Activated T-cell treated with anti-CD3 and anti-CD28 coated beads, Interleukin-2, amount 50 U/mL, for 72 hours (primary cell): ENCODE results near the gene HIGD1A. TPM values are rescaled to one million over a fixed set of nuclear protein-coding genes. Genes with fewer than 3 reads are reported as not detected.

Experiments used
- ATAC-seq, 2 donors: fragments of 150-1000 bp; cut with Tn5 transposase; replicated peaks in 1 of 2; 2 replicates each; pipeline ENCODE4 v1.10.0; 2021; ENCODE audit warnings: moderate library complexity in 2 of 2, mild to moderate bottlenecking in 1 of 2
- DNase-seq, 2 donors: peaks; one replicate each; pipeline ENCODE4 v3.0.0; 2021 to 2022; ENCODE audit warnings: mixed read lengths in 1 of 2
- H3K27ac Mint-ChIP-seq: one replicate; pipeline ENCODE4 v1.8.0; 2022; ENCODE audit warnings: mild to moderate bottlenecking, moderate library complexity, mixed read lengths
- H3K27me3 Mint-ChIP-seq: one replicate; pipeline ENCODE4 v1.8.0; 2022; ENCODE audit warnings: low read depth, mixed read lengths
- H3K36me3 Mint-ChIP-seq, 2 donors: one replicate each; pipeline ENCODE4 v1.8.0; 2022; ENCODE audit warnings: mixed read lengths in 2 of 2, mild to moderate bottlenecking in 1 of 2; ENCODE audit not compliant: insufficient read depth in 2 of 2
- H3K4me1 Mint-ChIP-seq: one replicate; pipeline ENCODE4 v1.8.0; 2022; ENCODE audit warnings: low read depth, mixed read lengths
- H3K4me3 Mint-ChIP-seq, 2 donors: one replicate each; pipeline ENCODE4 v1.8.0; 2022; ENCODE audit warnings: mild to moderate bottlenecking in 2 of 2, mixed read lengths in 2 of 2, moderate library complexity in 2 of 2
- H3K9me3 Mint-ChIP-seq, 2 donors: one replicate each; pipeline ENCODE4 v1.8.0; 2022; ENCODE audit warnings: mixed read lengths in 2 of 2
- total RNA-seq, 2 donors: library from RNA; stranded (reverse); gene quantifications; one replicate each; pipeline ENCODE4 v1.2.3, GENCODE V29; 2022

HIGD1A gene
- total RNA-seq, 2 donors from 2014 or later = 54.0 to 63.8 TPM

GRCh38 chr3:42773409-42773751, 30.9 kb downstream of the HIGD1A start:
- ATAC-seq (peak; percentile 4 to 8), DNase-seq (no peak)
- peaks cover 0 to 2% of the 10 kb centered on the region in 2 donors for H3K9me3 Mint-ChIP-seq
- no peaks in the 10 kb centered on the region for H3K27me3 Mint-ChIP-seq
- H3K36me3 Mint-ChIP-seq = peaks cover 0 to 2% of the 10 kb centered on the region in 2 donors
- peak overlapping the region; percentile 95 for H3K27ac Mint-ChIP-seq
- peaks cover 12% of the 10 kb centered on the region for H3K4me1 Mint-ChIP-seq
- peak overlapping the region; percentile 91 to 99 for H3K4me3 Mint-ChIP-seq

GRCh38 chr3:42772670-42773408, 31.5 kb downstream of the HIGD1A start, which contains the start of gene CCDC13:
Gene CCDC13, minus strand, starts transcription at chr3:42773253. Its CDS starts 14,908 bp downstream, at chr3:42758345.
- Mint-ChIP-seq H3K36me3 (peaks cover 0 to 2% of the 10 kb centered on the region in 2 donors), H3K9me3 (peaks cover 0 to 2% of the 10 kb centered on the region in 2 donors), H3K27ac (peak within 1 kb of the TSS; percentile 95), H3K27me3 (no peaks in the 10 kb centered on the region), H3K4me1 (peaks cover 12% of the 10 kb centered on the region), H3K4me3 (peak within 1 kb of the TSS; percentile 91 to 99)
- DNase-seq = peak; percentile 94
- peak; percentile 97 to 99 for ATAC-seq

DNA sequence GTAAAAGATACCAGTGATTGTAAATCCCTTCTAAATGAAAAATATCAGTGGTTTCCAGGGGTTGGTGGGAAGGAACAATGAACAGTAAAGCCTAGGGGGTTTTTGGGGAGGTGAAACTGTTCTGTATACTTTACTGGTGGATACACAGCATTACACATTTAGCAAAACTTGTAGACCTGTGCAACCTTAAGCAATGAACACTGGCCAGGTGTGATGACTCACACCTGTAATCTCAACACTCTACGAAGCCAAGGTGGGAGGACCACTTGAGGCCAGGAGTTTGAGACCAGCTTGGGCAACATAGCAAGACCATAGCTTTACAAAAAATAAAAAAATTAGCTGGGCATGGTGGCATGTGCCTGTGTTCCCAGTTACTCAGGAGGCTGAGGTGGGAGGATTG, 33.0 kb downstream of the HIGD1A start:
- peak overlapping the region in 1 of 2 donors; percentile 43 for H3K4me3 Mint-ChIP-seq
- H3K36me3 Mint-ChIP-seq = peaks cover 0 to 2% of the 10 kb centered on the region in 2 donors
- H3K27ac Mint-ChIP-seq = no peak overlapping the region
- DNase-seq (no peak), ATAC-seq (no peak)
- peaks cover 12% of the 10 kb centered on the region for H3K4me1 Mint-ChIP-seq
- peaks cover 0 to 2% of the 10 kb centered on the region in 2 donors for H3K9me3 Mint-ChIP-seq
- no peaks in the 10 kb centered on the region for H3K27me3 Mint-ChIP-seq

GRCh38 chr3:42769477-42770131, 34.7 kb downstream of the HIGD1A start:
- no peak for ATAC-seq
- DNase-seq = no peak
- Mint-ChIP-seq H3K4me1 (peaks cover 12% of the 10 kb centered on the region), H3K27ac (no peak overlapping the region), H3K36me3 (peaks cover 0 to 2% of the 10 kb centered on the region in 2 donors), H3K9me3 (peaks cover 0 to 2% of the 10 kb centered on the region in 2 donors), H3K4me3 (no peak overlapping the region), H3K27me3 (no peaks in the 10 kb centered on the region)

DNA sequence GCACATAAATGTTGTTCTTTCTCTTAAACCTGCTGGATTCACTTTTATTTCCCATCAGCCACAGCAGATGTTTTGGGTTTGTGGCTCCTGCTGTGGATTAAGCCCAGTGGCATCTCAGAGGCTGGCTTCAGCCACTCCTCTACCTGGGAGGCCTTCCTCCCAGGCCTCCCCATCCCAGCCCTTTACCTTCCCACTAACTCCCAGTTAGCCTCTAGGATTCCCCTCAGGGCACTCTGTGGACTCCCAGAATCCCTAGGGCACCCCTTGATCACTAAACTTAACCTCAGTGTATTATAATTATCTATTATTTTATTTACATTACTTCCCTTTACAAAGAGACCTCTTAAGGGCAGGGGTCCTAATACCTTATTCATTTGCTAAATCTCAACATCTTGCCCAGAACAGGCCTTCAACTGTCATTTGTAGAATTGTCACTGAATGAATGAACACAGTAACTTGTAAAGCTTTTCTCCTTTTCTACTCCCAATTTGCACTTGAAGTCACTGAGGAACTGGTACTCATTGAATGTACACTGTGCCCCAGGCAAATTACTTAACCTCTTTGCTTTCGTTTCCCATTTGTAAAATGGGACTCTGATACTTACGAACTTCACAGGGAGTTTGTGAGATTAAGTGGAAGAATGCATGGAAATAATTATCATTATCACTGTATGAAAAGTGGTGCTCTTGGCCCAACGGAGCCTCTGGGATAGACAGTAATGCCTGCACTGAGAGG, 39.6 kb downstream of the HIGD1A start:
- Mint-ChIP-seq H3K27ac (no peak overlapping the region), H3K36me3 (no peaks in the 10 kb centered on the region)

GRCh38 chr3:42764115-42764514, 40.2 kb downstream of the HIGD1A start:
- Mint-ChIP-seq H3K27me3 (no peaks in the 10 kb centered on the region), H3K9me3 (no peaks in the 10 kb centered on the region), H3K27ac (no peak overlapping the region), H3K4me1 (no peaks in the 10 kb centered on the region), H3K4me3 (no peak overlapping the region), H3K36me3 (no peaks in the 10 kb centered on the region)
- ATAC-seq (no peak), DNase-seq (no peak)

More for the DNA sequence above, 39.6 kb downstream of the HIGD1A start:
- Mint-ChIP-seq H3K4me3 (no peak overlapping the region), H3K4me1 (no peaks in the 10 kb centered on the region), H3K9me3 (no peaks in the 10 kb centered on the region), H3K27me3 (no peaks in the 10 kb centered on the region)
- DNase-seq (no peak), ATAC-seq (no peak)

DNA sequence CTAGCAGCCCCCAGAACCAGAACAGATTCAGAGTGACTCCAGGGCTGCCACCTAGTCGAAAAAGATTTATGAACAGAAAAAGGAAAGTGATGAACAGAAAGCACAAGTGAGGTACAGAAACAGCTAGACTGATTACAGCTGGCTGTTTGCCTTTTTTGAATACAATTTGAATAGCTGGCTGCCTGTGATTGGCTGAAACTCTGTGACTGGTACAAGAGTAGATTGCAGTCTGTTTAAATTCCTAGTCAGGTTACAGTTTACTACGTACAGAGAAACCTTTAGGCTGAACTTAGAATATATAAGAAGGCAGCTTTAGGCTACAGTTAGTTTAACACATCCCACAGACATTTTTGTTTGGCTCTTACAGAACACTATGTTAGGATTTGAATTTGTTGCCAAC, 41.3 kb downstream of the HIGD1A start:
- no peaks in the 10 kb centered on the region for H3K36me3 Mint-ChIP-seq
- H3K9me3 Mint-ChIP-seq = no peaks in the 10 kb centered on the region
- peaks cover 9% of the 10 kb centered on the region for H3K27me3 Mint-ChIP-seq
- H3K4me1 Mint-ChIP-seq = no peaks in the 10 kb centered on the region
- ATAC-seq (peak in 1 of 2 donors; percentile 56), DNase-seq (no peak)
- H3K4me3 Mint-ChIP-seq = no peak overlapping the region
- peak overlapping the region; percentile 52 for H3K27ac Mint-ChIP-seq

GRCh38 chr3:42762046-42762724, 42.1 kb downstream of the HIGD1A start:
- Mint-ChIP-seq H3K4me1 (no peaks in the 10 kb centered on the region), H3K4me3 (no peak overlapping the region), H3K27me3 (peaks cover 9% of the 10 kb centered on the region), H3K27ac (peak overlapping the region; percentile 52), H3K36me3 (no peaks in the 10 kb centered on the region), H3K9me3 (no peaks in the 10 kb centered on the region)
- no peak for DNase-seq
- no peak for ATAC-seq

DNA sequence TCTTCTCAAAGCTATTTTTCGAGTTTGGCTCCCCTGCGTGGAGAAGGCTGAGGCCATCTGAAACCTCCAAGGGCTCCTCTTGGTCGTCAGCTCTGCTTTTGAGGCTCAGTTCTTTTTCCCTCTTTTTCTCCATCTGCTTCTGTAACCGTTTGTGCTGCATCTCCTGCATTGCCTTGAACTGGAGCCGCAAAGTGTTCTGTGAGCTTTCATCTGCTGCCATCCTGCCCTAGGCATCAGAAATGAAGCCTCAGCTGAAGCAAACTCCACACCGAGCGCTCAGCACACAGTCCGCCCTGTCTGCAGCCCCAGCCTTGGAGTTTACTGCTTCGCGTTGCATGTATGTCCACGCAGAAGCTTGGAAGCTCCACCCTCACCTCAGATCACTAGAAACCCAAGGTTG, 46.2 kb downstream of the HIGD1A start:
- H3K36me3 Mint-ChIP-seq = no peaks in the 10 kb centered on the region
- peaks cover 9% of the 10 kb centered on the region for H3K27me3 Mint-ChIP-seq
- no peaks in the 10 kb centered on the region for H3K9me3 Mint-ChIP-seq
- H3K27ac Mint-ChIP-seq = no peak overlapping the region
- H3K4me3 Mint-ChIP-seq = no peak overlapping the region
- no peaks in the 10 kb centered on the region for H3K4me1 Mint-ChIP-seq
- ATAC-seq (no peak), DNase-seq (no peak)

DNA sequence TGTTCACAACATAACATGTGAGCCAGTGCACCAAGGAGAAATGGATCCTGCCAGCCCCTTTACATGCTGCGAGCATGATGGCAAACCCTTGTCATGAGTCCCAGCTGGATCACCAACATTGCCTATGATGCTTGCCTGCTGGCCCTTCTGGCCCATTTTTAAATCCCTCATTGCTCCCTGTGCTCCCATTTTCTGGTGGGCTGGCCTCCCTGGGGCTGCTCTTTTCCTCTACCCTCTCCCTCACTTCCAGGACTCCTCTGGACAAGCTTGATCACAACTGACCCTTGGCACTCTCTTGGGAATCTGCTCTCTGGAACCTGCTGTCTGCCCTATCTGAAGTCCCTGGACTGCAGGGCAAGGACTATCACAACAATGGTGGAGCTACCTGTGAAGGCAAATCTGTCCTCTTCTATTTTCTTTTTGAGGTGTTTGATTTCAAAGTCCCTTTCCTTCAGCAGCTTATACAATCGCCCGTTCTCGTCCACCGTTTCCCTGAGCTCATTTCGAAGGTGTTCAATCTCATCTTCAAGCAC, 47.5 kb downstream of the HIGD1A start:
- DNase-seq (no peak), ATAC-seq (no peak)
- peaks cover 9% of the 10 kb centered on the region for H3K27me3 Mint-ChIP-seq
- no peak overlapping the region for H3K4me3 Mint-ChIP-seq
- no peak overlapping the region for H3K27ac Mint-ChIP-seq
- no peaks in the 10 kb centered on the region for H3K9me3 Mint-ChIP-seq
- no peaks in the 10 kb centered on the region for H3K4me1 Mint-ChIP-seq
- H3K36me3 Mint-ChIP-seq = no peaks in the 10 kb centered on the region

DNA sequence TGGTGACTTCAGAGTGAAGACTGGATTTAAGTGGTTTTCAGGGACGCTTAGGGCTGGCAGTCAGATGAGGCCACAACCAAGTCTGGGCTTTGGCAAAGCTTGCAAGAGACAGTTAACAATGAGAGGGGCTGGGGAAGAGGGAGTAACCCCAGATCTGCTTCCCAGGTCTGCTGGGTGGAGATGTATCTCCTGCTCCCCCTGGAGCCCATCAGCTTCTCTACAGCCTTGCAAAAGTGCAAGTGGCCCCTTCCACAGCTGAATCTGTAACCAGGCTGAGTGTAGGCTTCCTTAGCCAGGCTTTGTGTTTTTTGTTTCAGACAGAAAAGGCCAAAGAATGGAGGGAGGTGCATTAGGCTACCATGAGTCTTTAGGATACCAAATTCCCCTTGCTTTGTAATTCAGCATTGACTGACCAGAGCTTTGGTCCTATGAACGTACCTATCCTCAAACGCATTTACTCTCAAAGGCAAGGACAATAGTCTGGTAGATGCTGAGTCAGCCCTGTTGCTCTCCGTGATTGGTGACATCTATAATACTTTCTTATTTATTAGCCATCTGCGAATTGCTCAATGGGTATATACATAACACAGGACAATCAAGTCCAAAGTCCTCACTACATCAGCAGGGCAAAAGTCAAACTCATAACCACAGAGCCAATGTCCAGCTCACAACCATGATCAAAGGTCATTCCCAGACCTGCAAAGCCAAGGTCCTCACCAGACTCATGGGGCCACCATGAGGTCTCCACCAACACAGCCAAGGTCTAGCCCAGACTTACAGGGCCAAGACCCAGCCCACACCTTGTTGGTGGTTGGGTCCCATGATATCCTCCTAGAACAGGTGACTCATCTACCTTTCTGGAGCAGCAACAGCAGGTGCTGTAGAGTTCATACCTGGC, 48.4 kb downstream of the HIGD1A start:
- Mint-ChIP-seq H3K27me3 (peaks cover 9% of the 10 kb centered on the region), H3K9me3 (no peaks in the 10 kb centered on the region), H3K4me1 (no peaks in the 10 kb centered on the region), H3K4me3 (no peak overlapping the region), H3K27ac (no peak overlapping the region), H3K36me3 (no peaks in the 10 kb centered on the region)
- DNase-seq (peak in 1 of 2 donors; percentile 6), ATAC-seq (peak in 1 of 2 donors; percentile 37)

DNA sequence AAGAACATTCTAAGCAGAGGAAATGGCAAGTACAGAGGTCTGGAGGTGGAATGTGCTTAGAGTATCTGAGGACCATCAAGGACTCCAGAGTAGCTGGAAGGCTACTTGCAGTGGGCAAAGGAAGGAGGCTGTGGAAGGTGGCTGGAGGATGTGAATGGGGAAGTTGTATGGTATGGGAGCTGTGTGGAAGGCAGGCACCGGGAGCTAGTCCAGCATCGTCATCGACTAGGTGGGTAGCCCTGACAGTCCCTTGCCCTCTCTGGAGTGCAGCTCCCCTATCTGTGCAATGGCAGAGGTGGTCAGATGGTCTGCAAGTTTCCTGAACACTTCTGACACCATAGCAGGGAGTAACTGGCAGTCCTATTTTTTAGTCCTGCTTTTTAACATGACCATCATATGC, 50.5 kb downstream of the HIGD1A start:
- H3K9me3 Mint-ChIP-seq = no peaks in the 10 kb centered on the region
- peaks cover 4% of the 10 kb centered on the region for H3K4me1 Mint-ChIP-seq
- no peak overlapping the region for H3K27ac Mint-ChIP-seq

More for the DNA sequence above, 50.5 kb downstream of the HIGD1A start:
- H3K27me3 Mint-ChIP-seq = peaks cover 7% of the 10 kb centered on the region
- ATAC-seq = no peak
- H3K36me3 Mint-ChIP-seq = no peaks in the 10 kb centered on the region
- H3K4me3 Mint-ChIP-seq = no peak overlapping the region
- no peak for DNase-seq
